Stomach (tissue), 9 donors: Measurements from ENCODE around the gene TBCE. TPM values are rescaled to one million over a fixed set of nuclear protein-coding genes. Genes with fewer than 3 reads are reported as not detected.
A peak's percentile ranks its signal among the peaks of the same experiment; 100 is the strongest.

Source experiments
- DNase-seq, 2 donors: peaks; one replicate each; pipeline versions ENCODE4 v3.0.0 to v3.0.0-alpha.2; 2013 to 2019
- H3K27ac ChIP-seq, 5 donors: fragments of 200-600 bp in 4 of 5; sonication (generic) in 4 of 5; one replicate each; pipeline ENCODE4 v1.5.1; 2013 to 2019; ENCODE audit warnings: mild to moderate bottlenecking in 1 of 5, moderate library complexity in 1 of 5
- H3K27me3 ChIP-seq, 3 donors: fragments of 200-600 bp; sonication (generic); one replicate each; pipeline ENCODE4 v1.5.1; 2017 to 2019; ENCODE audit warnings: mixed run types in 1 of 3
- H3K36me3 ChIP-seq, 4 donors: fragments of 200-600 bp; sonication (generic); 1 replicate in 3 of 4; 2 replicates in 1 of 4; pipeline ENCODE4 v1.5.1; 2016 to 2019
- H3K4me1 ChIP-seq, 4 donors: fragments of 200-600 bp; sonication (generic); one replicate each; pipeline ENCODE4 v1.5.1; 2016 to 2019
- H3K4me3 ChIP-seq, 4 donors: fragments of 200-600 bp; sonication (generic) in 3 of 4; one replicate each; pipeline ENCODE4 v1.5.1; 2016 to 2019; ENCODE audit warnings: mild to moderate bottlenecking in 1 of 4
- H3K9me3 ChIP-seq, 4 donors: fragments of 200-600 bp; sonication (generic); one replicate each; pipeline ENCODE4 v1.5.1; 2016 to 2019
- EP300 ChIP-seq: sonication (generic); formaldehyde crosslinking; IDR thresholded peaks from one replicate; pipeline ENCODE4 v1.6.1; 2017; ENCODE audit warnings: antibody characterized with exemption
- POLR2A ChIP-seq, 4 donors: fragments of 450-650 bp; IDR thresholded peaks; one replicate each; pipeline ENCODE4 v1.6.1; 2016; ENCODE audit warnings: antibody characterized with exemption in 4 of 4, control low read depth in 2 of 4, mild to moderate bottlenecking in 1 of 4, moderate library complexity in 1 of 4
- POLR2AphosphoS5 ChIP-seq, 3 donors: sonication (generic); formaldehyde crosslinking; IDR thresholded peaks; one replicate each; pipeline ENCODE4 v1.6.1; 2016; ENCODE audit warnings: antibody characterized with exemption in 3 of 3
- WGBS, 5 donors: extraction: QIAGEN DNeasy Blood & Tissue Kit in 3 of 5; methylation state at CpG; one replicate each; pipeline versions ENCODE4 v1.1.5 to v1.1.7; 2013 to 2018; 5-methylcytosine and 5-hydroxymethylcytosine counted together
- intact Hi-C: fragments of 100-400 bp; cut with DNase I; formaldehyde crosslinking; loops from one replicate; pipeline ENCODE4 v1.15.1; 2023; ENCODE audit warnings: low total_unique reads
- polyA plus RNA-seq, 3 donors: library from polyadenylated mRNA; stranded (reverse); fragments of 200-250 nt; gene quantifications; one replicate each; pipeline ENCODE4 v1.2.3, GENCODE V29; 2013
- total RNA-seq, 5 donors: library from RNA; depleted of rRNA; stranded (reverse); fragments of >200 nt; gene quantifications; one replicate each; pipeline versions ENCODE4 v1.1.0 to v1.2.3, GENCODE V29; 2014 to 2016
- TF ChIP-seq, protein P1 (sequence below), 7 experiments: fragments of 450-650 bp in 4 of 7; fragments of 200-600 bp in 3 of 7; sonication (generic) in 3 of 7; IDR thresholded peaks; one replicate each; pipeline ENCODE4 v1.5.1; 2016 to 2019; ENCODE audit warnings: antibody characterized with exemption in 7 of 7, control low read depth in 2 of 7, mild to moderate bottlenecking in 1 of 7
- donor health status: healthy with polysubstance abuse.
- donor health status: Bipolar disorder and iron deficiency.
- donor health status: healthy.

TBCE gene
- total and polyA plus RNA-seq, 8 donors, result 7.1 to 43.7 (median 23.8) TPM

DNA sequence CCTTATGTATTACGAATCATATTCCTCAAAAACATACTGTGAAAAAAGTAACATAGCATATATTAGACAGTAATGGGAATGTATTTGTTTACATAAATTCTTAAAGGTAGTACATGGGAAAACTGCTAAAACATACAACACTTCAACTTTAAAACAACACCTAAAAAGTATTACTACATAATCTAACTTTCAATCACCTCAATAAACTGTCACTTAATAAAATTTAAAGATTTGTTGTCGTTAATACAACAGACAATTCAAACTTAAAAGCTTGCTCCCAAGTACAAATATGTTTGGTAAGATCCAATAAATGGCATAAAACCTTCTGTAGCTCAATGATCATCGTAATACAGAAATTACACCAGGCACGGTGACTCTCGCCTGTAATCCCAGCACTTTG is 42.9 kb upstream of the TBCE start:
- Histone ChIP-seq H3K9me3 (no peaks in the 10 kb centered on the region), H3K36me3 (peaks cover 0 to 24% (median 13%) of the 10 kb centered on the region in 4 donors), H3K4me3 (no peak overlapping the region), H3K27ac (no peak overlapping the region), H3K4me1 (peaks cover 29 to 74% (median 57%) of the 10 kb centered on the region in 4 donors), H3K27me3 (no peaks in the 10 kb centered on the region)
- DNase-seq, result no peak
- TF ChIP-seq POLR2A (IDR thresholded peaks at IDR 0.05), result no peak
- TF ChIP-seq EP300, result no peak
- WGBS, 5 donors, result 82 to 92% (median 90%) methylated on average over 5 of the region's 5 CpGs
- intact Hi-C loops, result no loop called here

GRCh38 chr1:235325139-235325538 is 42.1 kb upstream of the TBCE start:
- TF ChIP-seq, protein P1, sequence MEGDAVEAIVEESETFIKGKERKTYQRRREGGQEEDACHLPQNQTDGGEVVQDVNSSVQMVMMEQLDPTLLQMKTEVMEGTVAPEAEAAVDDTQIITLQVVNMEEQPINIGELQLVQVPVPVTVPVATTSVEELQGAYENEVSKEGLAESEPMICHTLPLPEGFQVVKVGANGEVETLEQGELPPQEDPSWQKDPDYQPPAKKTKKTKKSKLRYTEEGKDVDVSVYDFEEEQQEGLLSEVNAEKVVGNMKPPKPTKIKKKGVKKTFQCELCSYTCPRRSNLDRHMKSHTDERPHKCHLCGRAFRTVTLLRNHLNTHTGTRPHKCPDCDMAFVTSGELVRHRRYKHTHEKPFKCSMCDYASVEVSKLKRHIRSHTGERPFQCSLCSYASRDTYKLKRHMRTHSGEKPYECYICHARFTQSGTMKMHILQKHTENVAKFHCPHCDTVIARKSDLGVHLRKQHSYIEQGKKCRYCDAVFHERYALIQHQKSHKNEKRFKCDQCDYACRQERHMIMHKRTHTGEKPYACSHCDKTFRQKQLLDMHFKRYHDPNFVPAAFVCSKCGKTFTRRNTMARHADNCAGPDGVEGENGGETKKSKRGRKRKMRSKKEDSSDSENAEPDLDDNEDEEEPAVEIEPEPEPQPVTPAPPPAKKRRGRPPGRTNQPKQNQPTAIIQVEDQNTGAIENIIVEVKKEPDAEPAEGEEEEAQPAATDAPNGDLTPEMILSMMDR (IDR thresholded peaks at IDR 0.05), result no peak
- no peak for TF ChIP-seq POLR2A (IDR thresholded peaks at IDR 0.05)
- TF ChIP-seq POLR2AphosphoS5 (IDR thresholded peaks at IDR 0.05), result no peak
- TF ChIP-seq EP300, result no peak
- H3K9me3 ChIP-seq, result no peaks in the 10 kb centered on the region
- DNase-seq, result no peak
- H3K4me1 ChIP-seq, result peaks cover 36 to 75% (median 60%) of the 10 kb centered on the region in 4 donors
- peak overlapping the region in 3 of 4 donors; percentile 87 to 95 (median 93) for H3K4me3 ChIP-seq
- intact Hi-C loops, result no loop called here
- H3K36me3 ChIP-seq, result peaks cover 0 to 16% (median 4%) of the 10 kb centered on the region in 4 donors
- H3K27me3 ChIP-seq, result no peaks in the 10 kb centered on the region
- H3K27ac ChIP-seq, result peak overlapping the region in 1 of 5 donors; percentile 97
- 6 to 11% (median 7%) methylated on average over 3 of the region's 3 CpGs for WGBS, 5 donors

DNA sequence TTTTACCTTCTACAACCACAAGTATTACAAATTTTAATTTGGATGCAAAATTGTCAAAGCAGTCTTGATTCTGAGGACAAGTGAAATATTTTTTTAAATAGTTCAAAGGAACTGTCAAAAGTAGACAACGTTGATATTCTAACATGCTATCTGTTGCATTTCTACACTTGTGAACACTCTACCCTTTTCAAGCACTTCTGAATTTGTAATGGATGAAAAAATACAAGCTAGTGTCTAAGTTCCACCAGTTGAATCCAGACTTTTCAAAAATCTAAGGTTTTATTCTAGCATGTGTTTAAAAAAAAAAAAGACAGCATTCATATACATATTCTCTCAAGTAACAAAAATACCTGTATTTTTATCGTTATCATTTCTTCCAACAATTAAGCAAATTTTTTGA is 41.4 kb upstream of the TBCE start:
- 10 to 18% (median 14%) methylated on average over 2 of the region's 2 CpGs for WGBS, 5 donors
- Histone ChIP-seq H3K9me3 (no peaks in the 10 kb centered on the region), H3K36me3 (peaks cover 0 to 8% (median under 1%) of the 10 kb centered on the region in 4 donors), H3K27me3 (no peaks in the 10 kb centered on the region), H3K27ac (peak overlapping the region in 3 of 5 donors; percentile 97 to 99 (median 99)), H3K4me3 (peak overlapping the region; percentile 87 to 95 (median 92)), H3K4me1 (peaks cover 43 to 76% (median 63%) of the 10 kb centered on the region in 4 donors)
- no peak for DNase-seq
- TF ChIP-seq POLR2A (IDR thresholded peaks at IDR 0.05) (no peak), EP300 (no peak), POLR2AphosphoS5 (IDR thresholded peaks at IDR 0.05) (no peak)
- TF ChIP-seq, protein P1 (IDR thresholded peaks at IDR 0.05), result no peak
- intact Hi-C loops, result no loop called here

DNA sequence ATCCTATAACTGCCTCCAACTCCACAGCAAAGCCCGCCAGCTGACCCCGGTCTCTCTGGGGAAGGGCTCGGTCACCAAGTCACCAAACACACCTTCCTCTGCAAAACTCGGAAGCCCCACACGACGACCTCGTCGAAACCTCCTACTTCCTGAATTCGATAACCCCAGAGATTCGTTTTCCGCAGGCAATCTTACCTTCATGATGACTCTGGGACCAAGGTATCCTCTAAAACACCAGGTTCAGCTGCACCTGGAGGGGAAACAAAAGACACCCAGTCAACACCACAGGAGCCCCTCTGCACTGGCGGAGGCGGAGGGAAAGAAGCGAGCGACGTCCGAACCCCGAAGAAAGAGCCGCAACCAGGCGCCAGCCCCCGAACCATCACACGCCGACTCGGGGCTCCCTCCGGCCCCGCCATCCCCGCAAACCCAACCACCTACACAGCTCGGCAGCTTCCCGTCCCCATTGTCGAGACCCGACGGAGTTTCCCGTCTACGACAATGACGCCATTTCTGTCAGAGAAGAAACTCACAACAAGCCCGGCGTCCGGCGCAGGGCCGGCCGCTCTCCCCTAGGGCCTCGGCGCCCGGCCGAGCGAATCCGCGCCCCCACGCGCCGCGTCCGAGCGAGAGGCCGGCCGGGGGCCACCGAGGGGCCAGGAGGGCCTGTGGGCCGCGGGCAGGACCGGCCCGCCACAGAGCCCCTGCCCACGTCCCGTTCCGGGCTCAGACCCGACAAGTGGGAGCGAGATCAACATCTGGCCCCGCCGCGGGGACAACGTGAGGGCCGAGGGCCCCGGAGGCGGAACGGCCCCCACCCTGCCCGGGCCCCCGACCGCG is 40.3 kb upstream of the TBCE start:
- peak; percentile 34 to 78 for DNase-seq
- no peaks in the 10 kb centered on the region for H3K9me3 ChIP-seq
- intact Hi-C loops, result no loop called here
- WGBS, 5 donors, result 0% methylated on average over 24 to 78 of the region's 78 CpGs
- no peaks in the 10 kb centered on the region for H3K27me3 ChIP-seq
- H3K36me3 ChIP-seq, result peaks cover 0 to 6% (median 0%) of the 10 kb centered on the region in 4 donors
- peak overlapping the region; percentile 93 to 99 (median 98) for H3K27ac ChIP-seq
- peak overlapping the region; percentile 87 to 95 (median 92) for H3K4me3 ChIP-seq
- peaks cover 53 to 76% (median 68%) of the 10 kb centered on the region in 4 donors for H3K4me1 ChIP-seq
- no peak for TF ChIP-seq EP300
- TF ChIP-seq POLR2AphosphoS5 (IDR thresholded peaks at IDR 0.05), result no peak
- no peak for TF ChIP-seq POLR2A (IDR thresholded peaks at IDR 0.05)
- TF ChIP-seq, protein P1 (IDR thresholded peaks at IDR 0.05), result no peak
